GM18519 (cell line): ENCODE results near the gene RALGPS1.

ENCODE experiments used
- ATAC-seq: cut with Tn5 transposase; IDR thresholded peaks from one replicate; pipeline ENCODE4 v1.9.1; 2021; ENCODE audit warnings: mild to moderate bottlenecking, moderate library complexity; ENCODE audit not compliant: unreplicated experiment, low FRiP score

The RALGPS1 gene

GRCh38 chr9:127229691-127230417 lies 315.3 kb downstream of the RALGPS1 start:
- no peak for ATAC-seq

GRCh38 chr9:127231666-127232065 lies 317.1 kb downstream of the RALGPS1 start:
- no peak for ATAC-seq

GRCh38 chr9:127232833-127233549 lies 318.4 kb downstream of the RALGPS1 start:
- no peak for ATAC-seq

GRCh38 chr9:127233550-127233949 lies 319.0 kb downstream of the RALGPS1 start:
- ATAC-seq, result no peak

GRCh38 chr9:127233989-127234388 lies 319.4 kb downstream of the RALGPS1 start:
- no peak for ATAC-seq

GRCh38 chr9:127237801-127238200 lies 323.2 kb downstream of the RALGPS1 start:
- no peak for ATAC-seq

- no peak for ATAC-seq
These were observed 326.8 kb downstream of the RALGPS1 start for GRCh38 chr9:127241354-127241753.

- peak; percentile 95 for ATAC-seq
These were observed 330.3 kb downstream of the RALGPS1 start for GRCh38 chr9:127244609-127245601.

GRCh38 chr9:127245637-127246164 lies 331.1 kb downstream of the RALGPS1 start:
- no peak for ATAC-seq

- ATAC-seq, result no peak
These were observed 333.7 kb downstream of the RALGPS1 start for GRCh38 chr9:127248241-127248640.

GRCh38 chr9:127249877-127250276 lies 335.3 kb downstream of the RALGPS1 start:
- ATAC-seq, result no peak

- ATAC-seq, result no peak
These were observed 336.4 kb downstream of the RALGPS1 start for GRCh38 chr9:127250896-127251391.

GRCh38 chr9:127252410-127253318 lies 338.1 kb downstream of the RALGPS1 start:
- ATAC-seq, result no peak

- no peak for ATAC-seq
These were observed 338.9 kb downstream of the RALGPS1 start for GRCh38 chr9:127253446-127253845.

- ATAC-seq, result no peak
These were observed 341.1 kb downstream of the RALGPS1 start for GRCh38 chr9:127255692-127256091.

- ATAC-seq, result no peak
These were observed 341.7 kb downstream of the RALGPS1 start for GRCh38 chr9:127256324-127256723.

- no peak for ATAC-seq
These were observed 344.3 kb downstream of the RALGPS1 start for GRCh38 chr9:127258606-127259471.

- ATAC-seq, result no peak
These were observed 348.0 kb downstream of the RALGPS1 start for GRCh38 chr9:127262602-127263001.
